H1 (cell line): Measurements from ENCODE around the gene UCP2. TPM values are rescaled to one million over a fixed set of nuclear protein-coding genes. Genes with fewer than 3 reads are reported as not detected.

Experiments
- CTCF ChIA-PET: fragments of 300-600 bp; sonication (Branson Sonifier 250); formaldehyde crosslinking; loops from one replicate; lab custom pipeline; 2021; ENCODE audit not compliant: partially characterized antibody; lab: Charles Lee
- POLR2A ChIA-PET: fragments of 300-600 bp; sonication (Branson Sonifier 250); formaldehyde crosslinking; loops from one replicate; lab custom pipeline; 2021; ENCODE audit warnings: inconsistent platforms; ENCODE audit not compliant: partially characterized antibody; lab: Charles Lee
- DNase-seq, 2 experiments: peaks; one replicate each; pipeline versions ENCODE4 v3.0.0 to v3.0.0-alpha.2; 2010 to 2022; ENCODE audit warnings: low spot score in 2 of 2, low read depth in 1 of 2, mixed read lengths in 1 of 2
- FAIRE-seq: peaks from 2 replicates; lab custom pipeline; 2011; peaks lifted over from hg19 to GRCh38; lab: Jason Lieb, UNC
- H2AFZ ChIP-seq: 2 replicates; pipeline ENCODE4 v1.8.1; 2012; ENCODE audit warnings: low read length, inconsistent platforms
- H2AK5ac ChIP-seq: 2 replicates; pipeline ENCODE4 v1.6.1; 2013; ENCODE audit warnings: low read depth, low read length
- H2BK120ac ChIP-seq: replicated peaks from 2 replicates; pipeline ENCODE3; 2013; ENCODE audit warnings: low read depth, low read length, inconsistent platforms
- H2BK12ac ChIP-seq: 2 replicates; pipeline ENCODE4 v1.6.1; 2013; ENCODE audit warnings: low read depth, low read length
- H2BK15ac ChIP-seq: 2 replicates; pipeline ENCODE4 v1.6.1; 2013; ENCODE audit warnings: low read length
- H2BK20ac ChIP-seq: 2 replicates; pipeline ENCODE4 v1.6.1; 2013; ENCODE audit warnings: low read length
- H2BK5ac ChIP-seq: 2 replicates; pipeline ENCODE4 v1.6.1; 2013; ENCODE audit warnings: low read depth, low read length
- H3K14ac ChIP-seq: 2 replicates; pipeline ENCODE4 v1.6.1; 2013; ENCODE audit warnings: inconsistent platforms; ENCODE audit not compliant: insufficient read length
- H3K18ac ChIP-seq: 2 replicates; pipeline ENCODE4 v1.6.1; 2013; ENCODE audit warnings: low read length; ENCODE audit errors: extremely low read depth
- H3K23ac ChIP-seq: 2 replicates; pipeline ENCODE4 v1.6.1; 2013; ENCODE audit warnings: inconsistent platforms; ENCODE audit not compliant: insufficient read length
- H3K23me2 ChIP-seq: 2 replicates; pipeline ENCODE4 v1.6.1; 2013; ENCODE audit warnings: low read depth, low read length
- H3K27ac ChIP-seq: 2 replicates; pipeline ENCODE4 v1.6.1; 2011; ENCODE audit warnings: low read depth, low read length, inconsistent platforms
- H3K27me3 ChIP-seq, 4 experiments: replicated peaks in 1 of 4; 1 replicate in 1 of 4; 2 replicates in 3 of 4; pipeline versions ENCODE4 v1.6.1 to v1.8.1; 2011 to 2013; ENCODE audit warnings: low read length in 3 of 4, mild to moderate bottlenecking in 3 of 4, inconsistent platforms in 2 of 4, mixed read lengths in 2 of 4, moderate library complexity in 1 of 4; ENCODE audit not compliant: control insufficient read depth in 3 of 4, insufficient read depth in 3 of 4; ENCODE audit errors: extremely low read depth in 1 of 4
- H3K36me3 ChIP-seq, 4 experiments: 2 replicates each; pipeline versions ENCODE4 v1.6.1 to v1.8.1; 2011 to 2013; ENCODE audit warnings: mild to moderate bottlenecking in 4 of 4, low read length in 3 of 4, moderate library complexity in 2 of 4, control low read depth in 1 of 4, inconsistent platforms in 1 of 4; ENCODE audit not compliant: insufficient read depth in 4 of 4, control insufficient read depth in 2 of 4
- H3K4ac ChIP-seq: replicated peaks from 2 replicates; pipeline ENCODE3; 2013; ENCODE audit warnings: low read length, low read depth, mixed read lengths, inconsistent platforms; ENCODE audit not compliant: insufficient read length
- H3K4me1 ChIP-seq, 4 experiments: replicated peaks in 1 of 4; 1 replicate in 1 of 4; 2 replicates in 3 of 4; pipeline versions ENCODE4 v1.6.1 to v1.8.1; 2011 to 2013; ENCODE audit warnings: low read length in 3 of 4, inconsistent platforms in 2 of 4, mixed read lengths in 1 of 4; ENCODE audit not compliant: insufficient read depth in 4 of 4, control insufficient read depth in 3 of 4
- H3K4me2 ChIP-seq, 2 experiments: 2 replicates each; pipeline versions ENCODE4 v1.6.1 to v1.8.1; 2011 to 2013; ENCODE audit warnings: low read depth in 2 of 2, low read length in 2 of 2, control low read depth in 1 of 2, inconsistent platforms in 1 of 2, mild to moderate bottlenecking in 1 of 2; ENCODE audit not compliant: insufficient read depth in 1 of 2
- H3K4me3 ChIP-seq, 4 experiments: fragments of 200-600, 300-600 bp in 1 of 4; sonication (generic), shearing (Covaris generic), sonication (Bioruptor Twin) in 1 of 4; 2 replicates each; pipeline versions ENCODE4 v1.5.1 to v1.8.1; 2011 to 2016; ENCODE audit warnings: low read length in 4 of 4, low read depth in 3 of 4, control low read depth in 2 of 4, inconsistent platforms in 2 of 4, mild to moderate bottlenecking in 2 of 4, mixed read lengths in 1 of 4, moderate library complexity in 1 of 4; ENCODE audit not compliant: insufficient read depth in 2 of 4; ENCODE audit errors: extremely low read depth in 1 of 4
- H3K56ac ChIP-seq: replicated peaks from 2 replicates; pipeline ENCODE3; 2013; ENCODE audit warnings: low read depth, mild to moderate bottlenecking, mixed read lengths, low read length, inconsistent platforms; ENCODE audit not compliant: insufficient read length
- H3K79me1 ChIP-seq: 2 replicates; pipeline ENCODE4 v1.6.1; 2013; ENCODE audit warnings: low read depth, low read length, control low read depth
- H3K79me2 ChIP-seq, 2 experiments: 2 replicates each; pipeline versions ENCODE4 v1.6.1 to v1.8.1; 2012 to 2013; ENCODE audit warnings: low read length in 2 of 2, mild to moderate bottlenecking in 2 of 2, inconsistent platforms in 1 of 2; ENCODE audit not compliant: insufficient read depth in 2 of 2, control insufficient read depth in 1 of 2
- H3K9ac ChIP-seq, 4 experiments: replicated peaks in 1 of 4; 1 replicate in 1 of 4; 2 replicates in 3 of 4; pipeline versions ENCODE4 v1.6.1 to v1.8.1; 2011 to 2013; ENCODE audit warnings: low read depth in 3 of 4, low read length in 3 of 4, control low read depth in 2 of 4, mild to moderate bottlenecking in 2 of 4, moderate library complexity in 2 of 4, inconsistent platforms in 1 of 4; ENCODE audit errors: extremely low read depth in 1 of 4
- H3K9me3 ChIP-seq, 2 experiments: 2 replicates each; pipeline versions ENCODE4 v1.6.1 to v1.8.1; 2012 to 2013; ENCODE audit warnings: mild to moderate bottlenecking in 2 of 2, moderate library complexity in 2 of 2, control low read depth in 1 of 2, inconsistent platforms in 1 of 2, low read depth in 1 of 2, low read length in 1 of 2, mixed read lengths in 1 of 2; ENCODE audit not compliant: insufficient read depth in 2 of 2
- H4K20me1 ChIP-seq, 2 experiments: replicated peaks in 1 of 2; 2 replicates each; pipeline versions ENCODE3 to v1.8.1; 2011 to 2013; ENCODE audit warnings: inconsistent platforms in 2 of 2, low read length in 2 of 2, mild to moderate bottlenecking in 1 of 2; ENCODE audit not compliant: insufficient read depth in 2 of 2, control insufficient read depth in 1 of 2
- H4K5ac ChIP-seq: 2 replicates; pipeline ENCODE4 v1.6.1; 2013; ENCODE audit warnings: low read length, low read depth, mixed read lengths, inconsistent platforms; ENCODE audit not compliant: insufficient read length
- H4K8ac ChIP-seq: 2 replicates; pipeline ENCODE4 v1.8.0; 2013; ENCODE audit warnings: mild to moderate bottlenecking, moderate library complexity, low read length, inconsistent platforms; ENCODE audit not compliant: insufficient read depth; ENCODE audit errors: extremely low read depth
- H4K91ac ChIP-seq: replicated peaks from 2 replicates; pipeline ENCODE3; 2013; ENCODE audit warnings: low read length, mixed read lengths, inconsistent platforms; ENCODE audit not compliant: insufficient read length
- EP300 ChIP-seq, 2 experiments: IDR thresholded peaks; 1 replicate in 1 of 2; 2 replicates in 1 of 2; pipeline ENCODE4 v1.6.1; 2011 to 2012; ENCODE audit warnings: low read depth in 2 of 2, low read length in 2 of 2, mild to moderate bottlenecking in 2 of 2, borderline replicate concordance in 1 of 2, inconsistent platforms in 1 of 2, moderate library complexity in 1 of 2
- RAD21 ChIP-seq, 2 experiments: IDR thresholded peaks in 1 of 2; conservative IDR thresholded peaks in 1 of 2; 2 replicates each; pipeline ENCODE4 v1.6.1; 2011; ENCODE audit warnings: low read depth in 2 of 2, low read length in 2 of 2, improper control_type of control experiment in 1 of 2, inconsistent platforms in 1 of 2, mild to moderate bottlenecking in 1 of 2, moderate library complexity in 1 of 2
- SP1 ChIP-seq: IDR thresholded peaks from 2 replicates; pipeline ENCODE4 v1.6.1; 2011; ENCODE audit warnings: low read depth, low read length
- SP4 ChIP-seq: IDR thresholded peaks from 2 replicates; pipeline ENCODE4 v1.6.1; 2012; ENCODE audit warnings: low read length, inconsistent platforms
- TAF1 ChIP-seq: IDR thresholded peaks from 2 replicates; pipeline ENCODE4 v1.6.1; 2011; ENCODE audit warnings: mild to moderate bottlenecking, low read depth, low read length
- YY1 ChIP-seq: IDR thresholded peaks from 2 replicates; pipeline ENCODE4 v1.6.1; 2011; ENCODE audit warnings: low read depth, mild to moderate bottlenecking, low read length
- WGBS, 2 experiments: shearing (Covaris generic) in 1 of 2; methylation state at CpG; one replicate each; pipeline versions ENCODE4 v1.1.6 to v1.1.7; 2013 to 2015; ENCODE audit warnings: low lambda C conversion rate in 2 of 2, mixed read lengths in 2 of 2, inconsistent platforms in 1 of 2, low coverage in 1 of 2, missing lambda C conversion rate in 1 of 2; ENCODE audit not compliant: insufficient replicate concordance in 2 of 2, insufficient coverage in 1 of 2, insufficient read length in 1 of 2; ENCODE audit errors: extremely low coverage in 1 of 2, missing lambda C conversion rate in 1 of 2; 5-methylcytosine and 5-hydroxymethylcytosine counted together
- polyA plus RNA-seq, 7 experiments: library from polyadenylated mRNA; depleted of rRNA in 3 of 7; stranded (reverse) in 5 of 7; unstranded in 2 of 7; fragments of >200 nt in 5 of 7; fragments of 200-250 nt in 2 of 7; gene quantifications; 1 replicate in 5 of 7; 2 replicates in 1 of 7; 4 replicates in 1 of 7; pipeline versions ENCODE4 v1.2.1 to v1.2.3, GENCODE V29; 2011 to 2013; ENCODE audit warnings: missing spikeins in 2 of 7, mixed read lengths in 2 of 7
- total RNA-seq: library from RNA; stranded (reverse); fragmentation: NEBNext Ultra II Directional; extraction: Animal tissue kit (Norgen Biotek cat#: 25700); gene quantifications from 2 replicates; pipeline ENCODE4 v1.2.1, GENCODE V29; 2021
- TF ChIP-seq, protein P1 (sequence below), 3 experiments: IDR thresholded peaks; 1 replicate in 2 of 3; 2 replicates in 1 of 3; pipeline versions ENCODE4 v1.5.1 to v1.6.1; 2011; ENCODE audit warnings: low read length in 3 of 3, mild to moderate bottlenecking in 3 of 3, inconsistent platforms in 2 of 3, low read depth in 1 of 3, moderate library complexity in 1 of 3; ENCODE audit not compliant: insufficient read depth in 1 of 3; ENCODE audit errors: control extremely low read depth in 1 of 3

The UCP2 gene
- total and polyA plus RNA-seq, 2 of the 8 experiments (the other 6 are each of a cell fraction or from before 2014, with no cell fraction given), result 46.2 to 55.2 TPM

DNA sequence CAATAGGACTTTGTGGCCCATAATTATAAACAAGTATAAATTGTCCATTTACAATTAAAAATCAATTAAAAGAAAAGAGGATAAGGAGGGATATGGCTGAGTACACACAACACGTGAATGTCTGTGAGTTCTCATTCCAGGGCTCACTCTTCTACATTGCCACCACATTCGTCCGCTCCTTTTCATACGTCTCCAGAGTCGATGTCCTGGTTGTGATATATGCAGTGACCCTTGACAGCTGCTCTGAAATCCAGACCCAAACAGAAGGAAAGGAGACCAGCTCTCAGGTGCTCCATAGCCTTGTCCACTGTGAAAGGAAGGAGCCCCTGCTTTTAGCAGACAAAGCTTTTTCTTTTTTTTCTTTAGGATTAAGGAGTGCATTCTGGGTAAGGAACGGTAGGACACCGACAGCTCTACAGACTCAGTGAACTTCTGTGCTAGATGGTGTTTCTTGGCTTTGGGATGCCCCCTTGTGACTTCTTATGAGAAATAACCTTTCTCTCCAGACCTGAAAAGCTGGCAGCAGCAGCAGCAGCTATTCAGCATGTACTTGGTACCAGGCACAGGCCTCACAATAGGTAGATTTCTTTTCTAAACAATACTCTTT is 51.5 kb downstream of the UCP2 start:
- peaks cover 0 to 18% (median 11%) of the 10 kb centered on the region in 4 experiments; a peak in 4 of 8 replicates for H3K36me3 ChIP-seq
- no peak overlapping the region for H2BK5ac ChIP-seq
- H4K8ac ChIP-seq, result no peak overlapping the region
- DNase-seq (peak; percentile 52 to 53), FAIRE-seq (peak; percentile 96)
- H3K79me1 ChIP-seq, result no peaks in the 10 kb centered on the region
- no peak overlapping the region for H2BK20ac ChIP-seq
- no peak overlapping the region for H3K18ac ChIP-seq
- H2AK5ac ChIP-seq, result no peak overlapping the region
- H4K20me1 ChIP-seq, result no peaks in the 10 kb centered on the region
- peak overlapping the region; percentile 3 for H4K5ac ChIP-seq
- H3K23ac ChIP-seq, result no peak overlapping the region
- no peak overlapping the region for H2BK12ac ChIP-seq
- H3K14ac ChIP-seq, result no peak overlapping the region
- ChIA-PET POLR2A (interaction anchor here (0.9 to 1.7 kb wide), 9 partner anchors 10 to 324 kb away, joined by 3 to 8 read pairs (median 4); no protein-coding TSS in a partner anchor), CTCF (interaction anchor here (0.5 to 2.5 kb wide), 41 partner anchors 8 to 580 kb away, joined by 3 to 16 read pairs (median 4); partner anchors contain the start of genes COA4, DNAJB13 and PAAF1)
- no peak overlapping the region for H2BK120ac ChIP-seq
- H3K23me2 ChIP-seq, result no peaks in the 10 kb centered on the region
- H3K9ac ChIP-seq, result peak overlapping the region in 1 of 4 experiments; percentile 39; a peak in 1 of 7 replicates
- peak overlapping the region; percentile 89 for H2AFZ ChIP-seq
- no peak overlapping the region for H3K56ac ChIP-seq
- peaks cover 0 to 3% (median 1%) of the 10 kb centered on the region in 4 experiments; a peak in 3 of 7 replicates for H3K4me1 ChIP-seq
- H4K91ac ChIP-seq, result no peak overlapping the region
- no peak overlapping the region; a peak in 1 of 4 replicates for H3K4me2 ChIP-seq
- no peak overlapping the region for H3K4me3 ChIP-seq
- H3K9me3 ChIP-seq, result no peaks in the 10 kb centered on the region; a peak in 1 of 4 replicates
- WGBS, 2 experiments, result 76% methylated on average over 7 of the region's 7 CpGs; no CpG with 5 or more reads in 1 of the 2 experiments
- H3K4ac ChIP-seq, result no peak overlapping the region
- no peaks in the 10 kb centered on the region for H3K27me3 ChIP-seq
- H3K79me2 ChIP-seq, result no peaks in the 10 kb centered on the region
- H2BK15ac ChIP-seq, result no peak overlapping the region
- H3K27ac ChIP-seq, result no peak overlapping the region
- TF ChIP-seq YY1 (0 out of 2 replicates have a peak, but pooled peaks have one; percentile 51), RAD21 (IDR thresholded peaks at IDR 0.05 in 1 of 2, conservative IDR thresholded peaks at IDR 0.05 in 1 of 2; ENCODE audit: low read depth in 2 of 2, low read length in 2 of 2) (peak; percentile 92 to 96), SP1 (0 out of 2 replicates have a peak, but pooled peaks have one; percentile 26), SP4 (no peak), TAF1 (peak; percentile 46; the same call in 1 of the 2 replicates), EP300 (IDR thresholded peaks at IDR 0.05; ENCODE audit: borderline replicate concordance in 1 of 2, low read depth in 2 of 2, low read length in 2 of 2) (0 out of 3 replicates have a peak, but pooled peaks of 1 of the 2 experiments have one; percentile 20)
- TF ChIP-seq, protein P1, sequence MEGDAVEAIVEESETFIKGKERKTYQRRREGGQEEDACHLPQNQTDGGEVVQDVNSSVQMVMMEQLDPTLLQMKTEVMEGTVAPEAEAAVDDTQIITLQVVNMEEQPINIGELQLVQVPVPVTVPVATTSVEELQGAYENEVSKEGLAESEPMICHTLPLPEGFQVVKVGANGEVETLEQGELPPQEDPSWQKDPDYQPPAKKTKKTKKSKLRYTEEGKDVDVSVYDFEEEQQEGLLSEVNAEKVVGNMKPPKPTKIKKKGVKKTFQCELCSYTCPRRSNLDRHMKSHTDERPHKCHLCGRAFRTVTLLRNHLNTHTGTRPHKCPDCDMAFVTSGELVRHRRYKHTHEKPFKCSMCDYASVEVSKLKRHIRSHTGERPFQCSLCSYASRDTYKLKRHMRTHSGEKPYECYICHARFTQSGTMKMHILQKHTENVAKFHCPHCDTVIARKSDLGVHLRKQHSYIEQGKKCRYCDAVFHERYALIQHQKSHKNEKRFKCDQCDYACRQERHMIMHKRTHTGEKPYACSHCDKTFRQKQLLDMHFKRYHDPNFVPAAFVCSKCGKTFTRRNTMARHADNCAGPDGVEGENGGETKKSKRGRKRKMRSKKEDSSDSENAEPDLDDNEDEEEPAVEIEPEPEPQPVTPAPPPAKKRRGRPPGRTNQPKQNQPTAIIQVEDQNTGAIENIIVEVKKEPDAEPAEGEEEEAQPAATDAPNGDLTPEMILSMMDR (IDR thresholded peaks at IDR 0.05; ENCODE audit: control extremely low read depth in 1 of 3, insufficient read depth in 1 of 3, low read depth in 1 of 3, low read length in 3 of 3), result peak in 2 of 3 experiments; percentile 81 to 82; a peak in 3 of 4 replicates
